HL-60 (cell line): Measurements from ENCODE around the gene LACRT.

Source experiments
- CTCF ChIP-seq: IDR thresholded peaks from one replicate; pipeline ENCODE4 v1.5.1; 2011; ENCODE audit warnings: low read length, control low read depth, inconsistent platforms; ENCODE audit not compliant: insufficient read depth
- POLR2AphosphoS5 ChIP-seq: IDR thresholded peaks from 2 replicates; pipeline ENCODE4 v1.6.1; 2012; ENCODE audit warnings: low read depth
- REST ChIP-seq: IDR thresholded peaks from 2 replicates; pipeline ENCODE4 v1.6.1; 2012; ENCODE audit warnings: low read depth; ENCODE audit not compliant: insufficient replicate concordance
- SPI1 ChIP-seq: IDR thresholded peaks from 2 replicates; pipeline ENCODE4 v1.6.1; 2012; ENCODE audit warnings: low read depth, mild to moderate bottlenecking, borderline replicate concordance

GRCh38 chr12:54589964-54590363 is 44.7 kb downstream of the LACRT start:
- TF ChIP-seq CTCF, result no peak
- no peak for TF ChIP-seq POLR2AphosphoS5
- TF ChIP-seq SPI1, result no peak
- TF ChIP-seq REST, result no peak
